C4-2B (cell line): ENCODE data around the gene RABGAP1.

Experiments
- H3K27ac ChIP-seq: fragments of 450-650 bp; 2 replicates; pipeline ENCODE4 v1.5.1; 2017
- ZFX ChIP-seq: fragments of 450-650 bp; IDR thresholded peaks from 2 replicates; pipeline ENCODE4 v1.6.1; 2017
- TF ChIP-seq, protein P1 (sequence below): fragments of 450-650 bp; conservative IDR thresholded peaks from 2 replicates; pipeline ENCODE4 v1.5.1; 2017; ENCODE audit warnings: mild to moderate bottlenecking

Gene RABGAP1

DNA sequence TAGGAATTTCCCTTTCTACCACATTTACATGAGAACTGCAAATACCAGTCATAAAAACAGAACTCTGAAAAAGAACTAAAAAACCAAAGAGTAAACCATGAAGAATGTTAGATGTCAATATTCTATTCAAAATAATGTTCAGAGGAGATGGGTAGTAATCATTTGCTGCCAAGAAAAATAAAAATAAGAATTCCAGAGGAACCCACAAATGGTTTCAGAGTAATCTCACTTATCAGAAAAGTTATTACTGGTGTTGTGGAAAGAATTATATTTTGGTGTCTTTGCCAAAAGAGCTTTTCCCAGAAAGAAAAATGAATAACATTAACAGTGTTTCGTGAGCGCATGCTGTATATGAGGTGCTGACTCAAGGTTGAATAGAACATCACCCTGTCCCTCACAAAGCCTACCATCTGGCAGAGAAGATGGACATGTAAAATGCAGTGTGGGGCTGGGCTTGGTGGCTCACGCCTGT, 128.2 kb downstream of the RABGAP1 start:
- no peak overlapping the region for H3K27ac ChIP-seq
- TF ChIP-seq ZFX: no peak
- TF ChIP-seq, protein P1, sequence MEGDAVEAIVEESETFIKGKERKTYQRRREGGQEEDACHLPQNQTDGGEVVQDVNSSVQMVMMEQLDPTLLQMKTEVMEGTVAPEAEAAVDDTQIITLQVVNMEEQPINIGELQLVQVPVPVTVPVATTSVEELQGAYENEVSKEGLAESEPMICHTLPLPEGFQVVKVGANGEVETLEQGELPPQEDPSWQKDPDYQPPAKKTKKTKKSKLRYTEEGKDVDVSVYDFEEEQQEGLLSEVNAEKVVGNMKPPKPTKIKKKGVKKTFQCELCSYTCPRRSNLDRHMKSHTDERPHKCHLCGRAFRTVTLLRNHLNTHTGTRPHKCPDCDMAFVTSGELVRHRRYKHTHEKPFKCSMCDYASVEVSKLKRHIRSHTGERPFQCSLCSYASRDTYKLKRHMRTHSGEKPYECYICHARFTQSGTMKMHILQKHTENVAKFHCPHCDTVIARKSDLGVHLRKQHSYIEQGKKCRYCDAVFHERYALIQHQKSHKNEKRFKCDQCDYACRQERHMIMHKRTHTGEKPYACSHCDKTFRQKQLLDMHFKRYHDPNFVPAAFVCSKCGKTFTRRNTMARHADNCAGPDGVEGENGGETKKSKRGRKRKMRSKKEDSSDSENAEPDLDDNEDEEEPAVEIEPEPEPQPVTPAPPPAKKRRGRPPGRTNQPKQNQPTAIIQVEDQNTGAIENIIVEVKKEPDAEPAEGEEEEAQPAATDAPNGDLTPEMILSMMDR: no peak

DNA sequence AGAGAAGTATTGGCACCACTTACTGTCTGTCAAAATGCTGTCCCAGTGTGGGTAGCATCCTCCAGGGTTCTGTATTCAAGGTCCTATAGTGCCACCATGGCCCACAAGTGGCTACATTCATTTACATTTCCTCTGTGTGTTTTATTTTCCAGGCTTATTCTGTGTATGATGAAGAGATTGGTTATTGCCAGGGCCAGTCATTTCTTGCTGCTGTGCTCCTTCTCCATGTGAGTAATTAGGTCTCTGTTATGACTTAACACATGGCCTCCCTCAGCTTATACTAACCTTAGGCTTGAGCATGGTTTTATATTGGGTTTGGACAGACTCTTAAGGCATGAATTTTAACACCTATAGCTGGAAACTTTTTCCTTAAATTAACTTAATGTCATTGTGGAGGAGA, 129.4 kb downstream of the RABGAP1 start:
- TF ChIP-seq, protein P1: no peak
- no peak for TF ChIP-seq ZFX
- H3K27ac ChIP-seq: no peak overlapping the region

DNA sequence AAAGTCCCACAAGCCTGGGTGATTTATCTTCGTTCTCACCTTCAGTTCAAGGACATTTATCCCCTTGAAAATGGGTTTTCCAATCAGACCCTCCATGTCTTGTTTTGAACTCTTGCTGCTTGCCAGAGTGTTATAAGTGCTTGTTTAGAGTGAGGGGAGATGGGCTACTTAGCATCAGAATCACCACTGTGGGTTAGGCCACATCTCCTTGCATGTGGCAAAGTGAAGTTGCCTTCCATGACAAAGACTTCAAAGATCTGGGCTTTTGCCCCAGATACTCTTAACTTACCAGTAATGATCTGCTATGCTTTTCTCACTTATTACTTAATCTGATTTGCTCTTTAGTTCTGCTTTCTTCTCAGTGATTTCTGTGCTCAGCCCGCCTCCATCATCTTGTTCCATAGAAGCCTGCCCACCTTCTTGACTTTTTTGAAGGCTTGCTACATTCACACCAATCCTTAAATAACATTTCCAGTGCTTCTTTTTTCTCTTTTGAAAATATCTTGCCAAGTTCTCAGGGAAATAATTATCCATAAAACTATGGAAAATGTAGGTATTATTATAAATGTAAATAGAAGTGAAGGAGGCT, 131.7 kb downstream of the RABGAP1 start:
- H3K27ac ChIP-seq: no peak overlapping the region
- TF ChIP-seq, protein P1: no peak
- no peak for TF ChIP-seq ZFX

DNA sequence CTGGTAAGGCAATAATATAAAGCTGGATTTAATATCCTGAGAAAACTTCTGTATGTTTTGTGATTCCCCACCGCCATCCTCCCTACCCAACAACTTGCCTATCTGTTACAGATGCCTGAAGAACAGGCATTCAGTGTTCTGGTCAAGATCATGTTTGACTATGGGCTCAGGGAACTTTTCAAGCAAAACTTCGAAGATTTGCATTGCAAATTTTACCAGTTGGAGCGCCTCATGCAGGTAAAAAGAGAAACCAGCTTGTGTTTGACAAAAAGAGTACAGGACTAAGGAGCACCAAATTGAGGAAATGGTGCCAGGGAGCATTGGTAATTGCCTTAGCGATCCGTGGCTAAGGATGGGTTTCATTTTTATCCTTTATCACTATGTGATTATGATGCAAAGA, 132.6 kb downstream of the RABGAP1 start:
- TF ChIP-seq, protein P1: no peak
- no peak for TF ChIP-seq ZFX
- no peak overlapping the region for H3K27ac ChIP-seq

DNA sequence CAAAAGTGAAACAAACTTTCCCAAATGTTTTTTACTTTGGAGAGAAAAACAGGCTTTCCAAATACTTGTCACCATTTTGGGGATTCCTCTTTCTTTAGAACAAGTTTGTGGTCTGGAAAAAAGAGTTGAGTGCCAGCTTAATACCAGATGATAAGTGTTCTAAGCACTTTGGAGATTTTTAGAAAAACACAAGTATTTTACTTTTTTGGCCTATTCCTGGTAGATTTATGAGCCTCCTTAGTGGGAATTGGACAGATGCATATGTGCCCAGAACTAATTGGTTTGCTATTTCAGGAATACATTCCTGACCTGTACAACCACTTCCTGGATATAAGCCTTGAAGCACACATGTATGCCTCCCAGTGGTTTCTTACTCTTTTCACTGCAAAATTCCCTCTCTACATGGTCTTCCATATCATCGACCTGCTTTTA, 133.2 kb downstream of the RABGAP1 start:
- TF ChIP-seq, protein P1: no peak
- TF ChIP-seq ZFX: no peak

DNA sequence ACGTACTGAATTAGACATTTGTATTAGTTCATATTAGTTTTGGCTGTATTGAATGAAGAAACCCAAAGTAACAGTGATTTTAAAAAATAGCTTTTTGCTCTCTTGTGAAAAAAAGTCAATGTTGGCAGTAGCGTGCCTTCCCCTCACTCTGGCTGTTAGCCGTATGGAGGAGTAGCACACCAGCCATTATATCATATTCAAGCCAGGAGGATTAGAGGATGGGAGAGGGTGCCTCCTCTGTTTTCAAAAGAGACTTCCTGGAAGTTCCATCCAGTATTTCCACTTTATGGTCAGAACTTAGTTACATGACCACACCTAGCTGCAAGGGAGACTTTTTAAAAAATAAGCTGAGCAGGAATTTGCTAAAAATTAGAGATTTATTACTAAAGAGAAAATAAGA, 133.8 kb downstream of the RABGAP1 start:
- TF ChIP-seq, protein P1: no peak
- no peak for TF ChIP-seq ZFX
- no peak overlapping the region for H3K27ac ChIP-seq

More for the DNA sequence above, 133.2 kb downstream of the RABGAP1 start:
- H3K27ac ChIP-seq: no peak overlapping the region

DNA sequence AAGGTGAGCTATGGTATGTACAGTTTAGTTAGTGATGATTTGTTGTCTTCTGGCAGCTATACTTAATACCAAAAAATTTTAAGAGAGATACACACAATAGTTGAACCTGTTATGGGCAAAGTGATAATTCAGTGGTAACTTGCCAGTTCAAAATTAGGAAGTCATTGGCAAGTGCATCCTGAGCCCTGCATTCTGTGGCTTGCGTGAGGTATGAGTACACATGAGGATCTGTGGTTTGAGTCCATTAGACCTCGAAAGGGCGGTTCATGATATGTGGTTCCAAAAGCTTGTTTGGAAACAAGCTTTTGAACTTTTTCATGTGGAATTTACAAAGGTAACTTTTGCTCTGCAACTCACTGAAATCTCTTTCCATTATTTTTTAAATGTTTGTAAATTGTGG, 139.6 kb downstream of the RABGAP1 start:
- TF ChIP-seq ZFX: no peak
- TF ChIP-seq, protein P1: no peak
- no peak overlapping the region for H3K27ac ChIP-seq
